Endothelial cell (in vitro differentiated cells): ENCODE data around the gene RTN4R. TPM values are rescaled to one million over a fixed set of nuclear protein-coding genes. Genes with fewer than 3 reads are reported as not detected.

Source experiments
- DNase-seq: peaks from one replicate; pipeline ENCODE4 v3.0.0; 2021; ENCODE audit warnings: low spot score
- H3K27ac Mint-ChIP-seq: one replicate; pipeline ENCODE4 v1.8.0; 2021; ENCODE audit warnings: mixed read lengths, inconsistent platforms; ENCODE audit not compliant: unreplicated experiment
- H3K27me3 Mint-ChIP-seq: one replicate; pipeline ENCODE4 v1.8.0; 2021; ENCODE audit warnings: mild to moderate bottlenecking, moderate library complexity, mixed read lengths, inconsistent platforms; ENCODE audit not compliant: unreplicated experiment
- H3K36me3 Mint-ChIP-seq: one replicate; pipeline ENCODE4 v1.8.0; 2021; ENCODE audit warnings: mild to moderate bottlenecking, low read depth, mixed read lengths, inconsistent platforms; ENCODE audit not compliant: unreplicated experiment
- H3K4me1 Mint-ChIP-seq: one replicate; pipeline ENCODE4 v1.8.0; 2021; ENCODE audit warnings: mild to moderate bottlenecking, mixed read lengths, inconsistent platforms; ENCODE audit not compliant: unreplicated experiment
- H3K4me3 Mint-ChIP-seq: one replicate; pipeline ENCODE4 v1.8.0; 2021; ENCODE audit warnings: mild to moderate bottlenecking, mixed read lengths, inconsistent platforms; ENCODE audit not compliant: unreplicated experiment
- H3K9me3 Mint-ChIP-seq: one replicate; pipeline ENCODE4 v1.8.0; 2021; ENCODE audit warnings: mixed read lengths, inconsistent platforms; ENCODE audit not compliant: unreplicated experiment
- CTCF ChIP-seq: fragments of 200-600 bp; sonication (generic); IDR thresholded peaks from one replicate; pipeline ENCODE4 v1.5.0; 2021; ENCODE audit warnings: antibody characterized with exemption; ENCODE audit not compliant: unreplicated experiment
- microRNA-seq: library from miRNA; unstranded; fragments of <30 nt; microRNA quantifications from one replicate; pipeline ENCODE4, GENCODE V29; 2020; ENCODE audit not compliant: unreplicated experiment
- total RNA-seq: library from RNA; stranded (reverse); fragmentation: NEBNext Ultra II Directional; extraction: Animal tissue kit (Norgen Biotek cat#: 25700); gene quantifications from one replicate; pipeline ENCODE4 v1.2.1, GENCODE V29; 2021; ENCODE audit not compliant: unreplicated experiment

The RTN4R gene
- total RNA-seq, 1 donor from 2014 or later, result 19.0 TPM

GRCh38 chr22:20192972-20193760, 75.0 kb downstream of the RTN4R start:
- no peaks in the 10 kb centered on the region for H3K36me3 Mint-ChIP-seq
- DNase-seq, result no peak
- no peaks in the 10 kb centered on the region for H3K9me3 Mint-ChIP-seq
- TF ChIP-seq CTCF, result no peak
- peaks cover 4% of the 10 kb centered on the region for H3K27me3 Mint-ChIP-seq
- H3K4me1 Mint-ChIP-seq, result peaks cover 5% of the 10 kb centered on the region
- no peak overlapping the region for H3K27ac Mint-ChIP-seq
- H3K4me3 Mint-ChIP-seq, result no peak overlapping the region

GRCh38 chr22:20192293-20192971, 75.7 kb downstream of the RTN4R start:
- Mint-ChIP-seq H3K27ac (no peak overlapping the region), H3K36me3 (no peaks in the 10 kb centered on the region), H3K27me3 (peaks cover 4% of the 10 kb centered on the region), H3K9me3 (no peaks in the 10 kb centered on the region), H3K4me3 (no peak overlapping the region), H3K4me1 (peaks cover 5% of the 10 kb centered on the region)
- TF ChIP-seq CTCF, result no peak
- no peak for DNase-seq

GRCh38 chr22:20191803-20192202, 76.3 kb downstream of the RTN4R start:
- no peak for DNase-seq
- Mint-ChIP-seq H3K4me1 (peaks cover 5% of the 10 kb centered on the region), H3K9me3 (no peaks in the 10 kb centered on the region), H3K27ac (no peak overlapping the region), H3K4me3 (no peak overlapping the region), H3K36me3 (no peaks in the 10 kb centered on the region), H3K27me3 (peaks cover 4% of the 10 kb centered on the region)
- TF ChIP-seq CTCF, result no peak

Small RNA genes within 50 kb of the gene (microRNA-seq; reads per million reads assigned to microRNA genes)
- 0.70 reads per million, percentile 2 among the genes with 10 or more reads in this experiment for gene MIR1286

Other genes with a start within 250 kb of the RTN4R start
- 15.3 TPM for gene TANGO2, start 247.2 kb downstream of the RTN4R start, total RNA-seq
- 46.6 TPM for gene DGCR8, start 188.1 kb downstream of the RTN4R start, total RNA-seq
- gene RANBP1, start 152.2 kb downstream of the RTN4R start, total RNA-seq, result 142 TPM
- gene TRMT2A, start 151.1 kb downstream of the RTN4R start, total RNA-seq, result 44.8 TPM
- gene ZDHHC8, start 136.5 kb downstream of the RTN4R start, total RNA-seq, result 118 TPM
- gene CCDC188, start 117.3 kb downstream of the RTN4R start, total RNA-seq, result not detected
- 54.2 TPM for gene DGCR6L, start 51.7 kb upstream of the RTN4R start, total RNA-seq
- 28.8 TPM for gene ZNF74, start 125.8 kb upstream of the RTN4R start, total RNA-seq
- 8.1 TPM for gene SCARF2, start 169.5 kb upstream of the RTN4R start, total RNA-seq
- 19.4 TPM for gene KLHL22, start 227.5 kb upstream of the RTN4R start, total RNA-seq
- 165 TPM for gene MED15, start 239.3 kb upstream of the RTN4R start, total RNA-seq